Smooth muscle cell (in vitro differentiated cells): Measurements from ENCODE around the gene GRIPAP1. TPM values are rescaled to one million over a fixed set of nuclear protein-coding genes. Genes with fewer than 3 reads are reported as not detected.

Experiments
- DNase-seq: peaks from one replicate; lab custom pipeline; 2025; ENCODE audit not compliant: unreplicated experiment; lab: John Stamatoyannopoulos, UW
- H2AFZ ChIP-seq: fragments of 200-600 bp; sonication (generic); 2 replicates; pipeline ENCODE4 v1.6.0; 2016; ENCODE audit warnings: antibody characterized with exemption, low read depth, mild to moderate bottlenecking
- H3F3A ChIP-seq: fragments of 200-600 bp; sonication (generic); 2 replicates; pipeline ENCODE4 v1.6.0; 2017; ENCODE audit warnings: antibody characterized with exemption, low read depth
- H3K27ac ChIP-seq: fragments of 200-600 bp; sonication (generic); 2 replicates; pipeline ENCODE4 v1.5.1; 2016; ENCODE audit warnings: low read depth, mild to moderate bottlenecking
- H3K27me3 ChIP-seq: fragments of 200-600 bp; sonication (generic); 2 replicates; pipeline ENCODE4 v1.6.1; 2016; ENCODE audit warnings: low read depth, mild to moderate bottlenecking
- H3K36me3 ChIP-seq: fragments of 200-600 bp; sonication (generic); 2 replicates; pipeline ENCODE4 v1.5.1; 2016; ENCODE audit warnings: low read depth
- H3K4me1 ChIP-seq: fragments of 200-600 bp; sonication (generic); 2 replicates; pipeline ENCODE4 v1.5.1; 2016; ENCODE audit warnings: low read depth
- H3K4me2 ChIP-seq: fragments of 200-600 bp; sonication (generic); 2 replicates; pipeline ENCODE4 v1.6.0; 2016; ENCODE audit warnings: mild to moderate bottlenecking
- H3K4me3 ChIP-seq: fragments of 200-600 bp; sonication (generic); 2 replicates; pipeline ENCODE4 v1.5.1; 2016; ENCODE audit warnings: mild to moderate bottlenecking
- H3K79me2 ChIP-seq: fragments of 200-600 bp; sonication (generic); 2 replicates; pipeline ENCODE4 v1.6.0; 2016; ENCODE audit warnings: low read depth, mild to moderate bottlenecking
- H3K9ac ChIP-seq: fragments of 200-600 bp; sonication (generic); 2 replicates; pipeline ENCODE4 v1.6.0; 2016; ENCODE audit warnings: low read depth
- H3K9me3 ChIP-seq: fragments of 200-600 bp; sonication (generic); replicated peaks from 2 replicates; pipeline ENCODE4 v1.5.1; 2016; ENCODE audit warnings: low read depth
- H4K20me1 ChIP-seq: fragments of 200-600 bp; sonication (generic); 2 replicates; pipeline ENCODE4 v1.6.0; 2016; ENCODE audit warnings: low read depth
- WGBS: methylation state at CpG from one replicate; pipeline ENCODE4 v1.1.7; 2016; ENCODE audit warnings: low lambda C conversion rate; 5-methylcytosine and 5-hydroxymethylcytosine counted together
- polyA plus RNA-seq: library from polyadenylated mRNA; unstranded; fragments of >200 nt; fragmentation: Nextera tagmentation; extraction: Ambion mirVana; gene quantifications from 2 replicates; pipeline ENCODE4 v1.2.1, GENCODE V29; 2016
- total RNA-seq: library from RNA; depleted of rRNA; stranded (reverse); fragments of >200 nt; gene quantifications from 2 replicates; pipeline ENCODE4 v1.2.3, GENCODE V29; 2014
- TF ChIP-seq, protein P1 (sequence below): fragments of 200-600 bp; sonication (generic); IDR thresholded peaks from 2 replicates; pipeline ENCODE4 v1.5.1; 2017; ENCODE audit warnings: borderline replicate concordance, mild to moderate bottlenecking, antibody characterized with exemption; ENCODE audit not compliant: insufficient read depth, poor library complexity, severe bottlenecking

The GRIPAP1 gene
- total and polyA plus RNA-seq, 2 experiments from 2014 or later = 10.0 to 14.9 TPM

- no peak overlapping the region for H3K4me3 ChIP-seq
- TF ChIP-seq, protein P1, sequence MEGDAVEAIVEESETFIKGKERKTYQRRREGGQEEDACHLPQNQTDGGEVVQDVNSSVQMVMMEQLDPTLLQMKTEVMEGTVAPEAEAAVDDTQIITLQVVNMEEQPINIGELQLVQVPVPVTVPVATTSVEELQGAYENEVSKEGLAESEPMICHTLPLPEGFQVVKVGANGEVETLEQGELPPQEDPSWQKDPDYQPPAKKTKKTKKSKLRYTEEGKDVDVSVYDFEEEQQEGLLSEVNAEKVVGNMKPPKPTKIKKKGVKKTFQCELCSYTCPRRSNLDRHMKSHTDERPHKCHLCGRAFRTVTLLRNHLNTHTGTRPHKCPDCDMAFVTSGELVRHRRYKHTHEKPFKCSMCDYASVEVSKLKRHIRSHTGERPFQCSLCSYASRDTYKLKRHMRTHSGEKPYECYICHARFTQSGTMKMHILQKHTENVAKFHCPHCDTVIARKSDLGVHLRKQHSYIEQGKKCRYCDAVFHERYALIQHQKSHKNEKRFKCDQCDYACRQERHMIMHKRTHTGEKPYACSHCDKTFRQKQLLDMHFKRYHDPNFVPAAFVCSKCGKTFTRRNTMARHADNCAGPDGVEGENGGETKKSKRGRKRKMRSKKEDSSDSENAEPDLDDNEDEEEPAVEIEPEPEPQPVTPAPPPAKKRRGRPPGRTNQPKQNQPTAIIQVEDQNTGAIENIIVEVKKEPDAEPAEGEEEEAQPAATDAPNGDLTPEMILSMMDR = no peak
- no peak overlapping the region for H3K27ac ChIP-seq
- no peaks in the 10 kb centered on the region for H3K4me1 ChIP-seq
- H3K9me3 ChIP-seq = no peaks in the 10 kb centered on the region
- H3K79me2 ChIP-seq = peaks cover 5% of the 10 kb centered on the region
- H3K4me2 ChIP-seq = no peak overlapping the region
- DNase-seq = no peak
- H2AFZ ChIP-seq = no peak overlapping the region
- no peak overlapping the region for H3K9ac ChIP-seq
- no peaks in the 10 kb centered on the region for H3K27me3 ChIP-seq
- no peaks in the 10 kb centered on the region for H3K36me3 ChIP-seq
- H4K20me1 ChIP-seq = peaks cover 49% of the 10 kb centered on the region
- no peaks in the 10 kb centered on the region for H3F3A ChIP-seq
- WGBS = 93% methylated on average over 8 of the region's 8 CpGs
Measured at GRCh38 chrX:48936429-48937053, 65.5 kb downstream of the GRIPAP1 start.

DNA sequence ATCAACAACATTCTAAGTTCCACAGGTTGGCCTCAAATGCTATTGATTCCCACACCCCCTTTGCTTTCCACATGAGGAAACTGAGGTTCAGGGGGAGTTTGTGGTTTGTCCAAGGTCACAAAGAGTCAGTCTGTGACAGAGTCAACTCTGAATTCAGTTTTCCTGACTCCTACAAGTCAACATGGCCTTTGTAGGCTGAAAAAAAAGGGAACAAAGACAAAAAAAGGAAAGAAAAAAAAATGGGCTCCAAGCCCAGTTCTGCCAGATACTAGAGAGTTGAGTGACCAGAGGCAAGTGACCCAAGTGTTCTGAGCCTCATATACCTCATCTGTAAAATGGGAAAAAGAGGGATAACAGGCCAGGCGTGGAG lies 66.8 kb downstream of the GRIPAP1 start:
- H3K4me1 ChIP-seq = no peaks in the 10 kb centered on the region
- DNase-seq = no peak
- 68% methylated on average over 1 of the region's 1 CpG for WGBS

DNA sequence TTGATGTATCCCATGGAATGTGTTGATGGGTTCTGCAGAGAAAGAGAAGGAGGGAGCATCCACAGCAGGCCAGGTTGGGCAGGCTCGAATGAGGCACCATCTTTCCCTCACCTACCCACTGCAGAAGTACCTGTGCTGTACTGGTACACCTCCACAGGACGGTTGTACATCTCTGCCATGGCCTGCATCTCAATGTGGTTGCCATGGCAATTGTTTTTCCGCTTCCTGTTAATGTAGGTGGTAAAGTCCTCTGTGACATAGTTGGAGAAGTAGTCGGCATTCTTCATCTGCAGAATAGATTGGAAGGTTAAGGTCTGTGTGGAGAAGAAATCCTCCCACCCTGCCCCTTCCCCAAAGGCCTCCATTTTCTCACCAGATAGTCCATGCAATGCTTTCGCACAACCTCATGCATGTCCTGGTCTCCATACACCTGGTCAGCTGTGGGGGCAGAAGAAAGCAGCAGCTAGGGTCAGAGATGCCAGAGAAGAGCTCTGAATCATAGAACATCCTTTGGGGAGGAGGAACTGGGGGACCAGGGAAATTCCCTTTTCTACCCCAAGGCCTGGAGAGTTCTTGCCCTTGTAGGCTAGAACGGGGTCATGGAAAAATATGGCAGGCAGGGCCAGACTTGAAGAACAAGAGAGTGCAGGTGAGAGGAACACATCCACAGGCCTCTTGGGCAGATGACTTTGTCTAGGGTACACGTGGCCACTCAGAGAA lies 67.3 kb downstream of the GRIPAP1 start:
- WGBS = 83% methylated on average over 7 of the region's 7 CpGs
- Histone ChIP-seq H3F3A (no peaks in the 10 kb centered on the region), H3K79me2 (no peaks in the 10 kb centered on the region), H3K4me1 (no peaks in the 10 kb centered on the region), H2AFZ (no peak overlapping the region), H3K27ac (no peak overlapping the region), H3K36me3 (no peaks in the 10 kb centered on the region), H4K20me1 (peaks cover 32% of the 10 kb centered on the region), H3K27me3 (no peaks in the 10 kb centered on the region), H3K4me2 (no peak overlapping the region), H3K9ac (no peak overlapping the region), H3K9me3 (no peaks in the 10 kb centered on the region), H3K4me3 (no peak overlapping the region)
- TF ChIP-seq, protein P1 = no peak
- DNase-seq = no peak

More for the DNA sequence above, 66.8 kb downstream of the GRIPAP1 start:
- H3K36me3 ChIP-seq = no peaks in the 10 kb centered on the region
- no peaks in the 10 kb centered on the region for H3F3A ChIP-seq
- TF ChIP-seq, protein P1 = no peak
- peaks cover 4% of the 10 kb centered on the region for H3K79me2 ChIP-seq
- no peak overlapping the region for H3K9ac ChIP-seq
- H3K9me3 ChIP-seq = no peaks in the 10 kb centered on the region
- H2AFZ ChIP-seq = no peak overlapping the region
- H3K27me3 ChIP-seq = no peaks in the 10 kb centered on the region
- H3K27ac ChIP-seq = no peak overlapping the region
- H4K20me1 ChIP-seq = peaks cover 37% of the 10 kb centered on the region
- H3K4me2 ChIP-seq = no peak overlapping the region
- no peak overlapping the region for H3K4me3 ChIP-seq
